ENCODE results near the gene CEP128.

GRCh38 chr14:80537626-80538025 is 403.9 kb downstream of the CEP128 start:
- TF ChIP-seq EZH2 (IDR thresholded peaks at IDR 0.05; ENCODE audit: insufficient read depth, poor library complexity, severe bottlenecking) (no peak), EZH2phosphoT487 (IDR thresholded peaks at IDR 0.05; ENCODE audit: insufficient read depth, low read depth) (no peak)
